CD4-positive, alpha-beta T cell treated with Interferon gamma for 1 hour (primary cell): ENCODE data around the gene LRRC30.
"Not testable (repeated sequence)": the region's sequence is repeated elsewhere in the genome, so short reads cannot be mapped to it uniquely, and the experiment has no call there.

Source experiments
- DNase-seq: peaks from one replicate; pipeline ENCODE4 v3.0.0-alpha.2; 2020

LRRC30 gene

DNA sequence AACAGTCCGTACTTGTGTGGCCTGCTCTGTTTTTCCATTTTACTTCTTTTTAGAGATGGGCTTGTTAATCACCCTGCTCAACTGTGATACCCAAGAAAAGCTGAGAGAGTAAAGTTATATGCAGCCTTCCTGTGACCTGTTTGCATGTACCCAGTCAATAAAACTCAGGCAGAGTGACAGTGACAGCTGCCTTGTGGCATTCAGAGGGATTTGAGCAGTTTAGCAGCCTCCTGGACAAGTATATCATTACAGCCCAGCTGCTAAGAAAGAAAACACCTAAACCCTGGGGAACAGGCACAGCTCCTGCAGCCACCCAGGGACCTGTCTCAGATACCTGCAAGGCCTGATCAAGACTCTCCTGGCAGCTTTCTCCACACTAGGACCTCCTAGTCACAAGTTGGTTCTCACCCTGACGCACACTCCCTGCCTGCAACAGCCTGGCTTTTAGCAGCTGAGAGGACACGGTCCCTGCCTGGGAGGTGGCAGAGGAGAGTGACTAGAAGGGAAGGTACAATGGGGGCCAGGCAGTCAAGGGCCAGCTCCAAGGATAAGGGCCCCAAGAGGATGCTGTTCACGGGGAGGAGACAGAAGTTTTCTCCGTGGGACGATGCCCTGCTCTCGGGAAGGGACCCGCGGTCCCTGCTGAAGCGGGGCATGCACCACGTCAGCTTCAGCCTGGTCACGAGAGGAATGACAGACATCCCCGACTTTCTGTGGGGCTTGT is at the start of gene LRRC30:
Gene LRRC30 (plus strand): TSS at position 464 of the 724 bp plus-strand sequence. CDS start 50 bp downstream, at position 514.
- no peak for DNase-seq

DNA sequence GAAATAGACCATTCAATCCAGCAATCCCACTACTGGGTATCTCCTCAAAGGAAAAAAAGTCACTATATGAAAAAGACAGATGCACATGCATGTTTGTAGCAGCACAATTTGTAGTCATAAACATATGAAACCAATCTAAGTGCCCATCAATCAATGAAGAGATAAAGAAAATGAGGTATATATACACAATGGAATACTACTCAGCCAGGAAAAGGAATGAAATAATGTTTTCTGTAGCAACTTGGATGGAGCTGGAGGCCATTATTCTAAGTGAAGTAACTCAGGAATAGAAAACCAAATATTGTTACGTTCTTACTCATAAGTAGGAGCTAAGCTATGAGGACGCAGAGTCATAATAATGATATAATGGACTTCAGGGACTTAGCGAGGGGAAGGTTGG is 45.2 kb upstream of the LRRC30 start:
- no peak for DNase-seq

GRCh38 chr18:7190547-7191156 is 40.2 kb upstream of the LRRC30 start:
- no peak for DNase-seq

DNA sequence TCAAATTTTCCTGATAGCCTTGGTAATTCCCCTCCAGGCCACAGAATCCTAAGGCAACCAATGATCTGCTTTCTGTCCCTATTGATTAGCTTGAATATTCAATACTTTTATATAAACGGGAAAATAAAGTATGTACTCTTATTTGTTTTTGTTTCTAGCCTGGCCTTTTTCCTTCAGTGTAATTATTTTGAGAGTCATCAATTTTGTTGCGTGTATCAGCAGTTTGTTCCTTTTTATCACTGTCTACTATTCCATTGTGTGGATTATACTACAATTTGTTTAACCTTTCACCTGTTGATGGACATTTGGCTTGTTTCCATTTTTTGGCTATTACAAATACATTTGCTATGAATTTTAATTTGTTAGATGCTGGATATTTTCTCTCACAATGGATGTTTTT is 39.2 kb upstream of the LRRC30 start:
- DNase-seq: no peak

GRCh38 chr18:7195266-7195665 is 35.6 kb upstream of the LRRC30 start:
- DNase-seq: no peak

DNA sequence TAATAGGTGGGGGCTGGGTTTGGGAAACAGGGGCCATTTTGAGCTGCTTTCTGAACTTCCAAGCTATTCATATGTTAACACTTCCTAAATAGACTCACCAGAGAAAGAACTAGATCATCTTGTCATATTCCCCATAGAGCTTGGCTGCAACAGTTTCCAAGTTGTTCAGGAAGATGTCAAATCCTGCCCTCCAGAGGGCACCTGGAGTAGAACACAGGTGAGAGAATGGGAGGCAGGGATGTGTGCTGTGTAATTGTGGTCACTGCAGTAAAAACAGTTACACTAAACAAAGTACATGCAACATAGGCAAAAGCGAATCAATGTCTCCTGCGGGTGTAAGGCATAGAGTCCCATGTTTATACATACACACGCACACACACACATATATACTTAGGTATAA is 34.5 kb upstream of the LRRC30 start:
- DNase-seq: no peak

DNA sequence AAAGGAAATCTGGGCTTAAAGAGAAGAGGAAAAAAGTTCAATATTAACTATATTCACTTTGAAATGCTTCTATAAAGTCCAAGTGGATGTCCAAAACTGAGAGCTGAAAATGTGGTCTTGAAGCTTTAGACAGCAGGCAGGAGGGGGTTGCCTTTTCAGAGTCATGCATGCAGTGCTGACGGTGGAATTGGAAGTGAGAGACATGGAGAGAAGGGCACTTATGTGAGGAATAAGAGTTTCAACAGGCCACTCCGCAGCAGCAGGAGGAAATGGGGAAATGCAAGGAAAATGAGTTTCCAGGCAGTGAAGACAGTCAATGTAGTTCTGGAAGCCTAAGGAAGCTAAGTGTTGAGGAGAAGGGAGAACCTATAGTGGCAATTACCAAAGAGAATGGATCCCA is 33.0 kb upstream of the LRRC30 start:
- no peak for DNase-seq

- no peak for DNase-seq
These were observed 32.6 kb upstream of the LRRC30 start for GRCh38 chr18:7198326-7198725.

- DNase-seq: no peak
These were observed 29.8 kb upstream of the LRRC30 start for GRCh38 chr18:7201096-7201495.

DNA sequence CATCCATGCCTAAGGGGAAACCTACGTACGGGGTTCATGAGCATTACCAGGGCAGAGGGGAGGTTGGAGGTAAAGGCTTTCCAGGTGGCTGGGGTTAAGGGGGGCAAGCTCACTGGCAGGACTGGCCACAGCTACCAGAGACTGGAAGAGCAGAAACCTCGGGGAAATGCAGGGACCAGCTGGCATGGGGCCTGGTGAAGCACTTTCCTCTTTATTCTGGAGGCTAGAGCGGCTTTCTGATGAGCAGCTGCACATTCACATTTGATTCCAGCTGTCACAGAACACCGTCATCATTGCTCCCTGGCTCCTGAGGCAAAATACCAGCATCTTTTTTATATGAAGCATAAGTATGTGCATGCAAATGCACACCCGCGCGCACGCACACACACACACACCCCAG is 28.7 kb upstream of the LRRC30 start:
- DNase-seq: no peak

- not testable (repeated sequence) for DNase-seq
These were observed 27.3 kb upstream of the LRRC30 start for GRCh38 chr18:7203601-7204000.

GRCh38 chr18:7205346-7205745 is 25.5 kb upstream of the LRRC30 start:
- no peak for DNase-seq

DNA sequence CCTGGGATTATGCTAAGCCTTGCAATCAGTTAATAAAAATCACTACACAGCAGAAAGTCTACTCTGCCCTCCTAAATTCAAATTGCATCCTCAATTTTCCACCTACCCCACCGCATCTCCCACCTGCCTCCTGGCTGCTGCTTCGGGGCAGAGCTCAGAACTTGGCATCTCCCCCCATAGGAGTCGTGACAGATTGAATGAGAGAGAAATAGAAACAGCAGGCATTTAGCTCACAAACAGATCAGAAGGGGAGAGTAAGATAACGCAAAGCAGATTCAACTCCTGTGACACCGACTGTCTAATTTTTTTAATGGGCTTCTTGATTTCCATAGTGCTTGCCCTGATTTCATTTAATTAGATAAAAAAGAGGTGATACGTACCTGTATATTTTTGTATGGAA is 24.7 kb upstream of the LRRC30 start:
- no peak for DNase-seq

DNA sequence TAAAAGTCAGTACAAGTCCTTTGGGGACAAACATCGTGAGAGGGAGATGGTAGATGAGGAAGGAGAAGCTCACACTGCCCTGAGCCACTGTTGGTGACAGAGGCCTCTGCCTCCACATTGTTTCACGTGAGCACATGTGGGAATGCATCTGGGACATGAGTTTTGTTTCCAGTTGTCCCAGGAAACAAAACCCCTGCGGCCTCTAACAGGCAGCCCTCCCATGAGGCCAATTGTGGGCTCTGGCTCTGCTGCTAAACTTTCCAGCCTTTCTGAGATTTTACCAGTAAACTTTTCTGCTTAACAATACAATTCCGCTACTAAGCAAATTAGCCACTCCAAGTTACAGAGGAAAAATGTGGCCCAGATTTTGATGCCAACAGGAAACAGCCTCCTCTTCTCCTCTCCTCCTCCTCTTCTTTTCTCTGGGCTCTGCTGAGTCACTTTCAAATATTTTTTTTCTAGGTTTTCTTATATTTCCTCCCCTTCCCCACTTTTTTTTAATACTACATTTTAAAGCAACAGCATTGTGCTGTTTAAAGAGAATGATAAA is 23.4 kb upstream of the LRRC30 start:
- no peak for DNase-seq

DNA sequence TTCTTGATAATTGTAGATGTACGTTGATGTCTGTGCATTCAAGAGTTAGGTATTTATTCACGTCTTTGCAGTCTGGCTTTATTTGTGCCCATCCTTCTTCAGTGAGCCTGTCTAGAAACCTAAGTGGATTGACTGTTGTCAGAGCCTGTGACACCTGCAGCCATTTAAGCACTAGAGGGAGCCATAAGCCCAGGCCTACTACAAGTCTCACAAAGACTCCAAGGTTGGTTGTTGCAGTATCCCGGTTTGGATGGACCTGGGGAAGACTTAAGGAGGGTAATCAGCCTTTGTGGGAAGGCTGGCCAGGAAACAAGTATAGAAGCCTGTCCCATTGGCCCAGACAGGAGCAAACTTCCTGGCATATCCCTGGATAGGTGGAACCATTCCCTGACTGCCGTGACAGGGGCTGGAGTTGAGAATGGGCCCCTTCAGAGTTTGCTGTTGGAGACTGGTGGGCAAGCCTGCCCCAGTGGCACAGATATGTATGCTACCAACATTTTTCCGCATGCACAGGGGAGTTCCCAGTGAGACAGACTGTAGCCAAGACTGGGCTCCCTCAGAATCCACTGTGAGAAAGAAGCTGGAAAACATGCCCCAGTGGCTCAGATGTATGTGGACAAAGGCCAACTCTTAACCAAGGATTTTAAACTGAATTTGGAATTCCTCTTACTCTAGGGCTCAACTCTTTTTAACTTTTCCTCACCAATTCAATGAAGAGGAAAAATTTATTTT is 9.3 kb upstream of the LRRC30 start:
- no peak for DNase-seq

DNA sequence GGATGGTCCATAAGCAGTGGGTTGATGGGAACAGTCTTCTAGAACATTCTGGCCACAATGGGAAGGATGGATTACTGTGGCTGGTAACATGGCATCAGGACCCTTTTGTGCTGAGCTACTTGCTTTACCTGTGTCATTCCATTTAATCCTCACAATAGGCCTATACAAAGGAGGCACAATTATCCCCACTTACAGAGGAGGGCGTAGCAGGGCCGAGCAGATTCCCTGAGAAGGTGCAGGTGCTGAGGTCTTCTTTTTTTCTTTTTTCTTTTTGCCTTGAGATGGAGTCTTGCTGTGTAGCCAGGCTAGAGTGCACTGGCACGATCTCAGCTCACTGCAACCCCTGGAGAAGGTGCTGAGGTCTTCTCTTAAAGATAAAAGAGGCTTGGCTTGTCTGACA is 6.7 kb upstream of the LRRC30 start:
- DNase-seq: no peak

- no peak for DNase-seq
These were observed 1.3 kb downstream of the LRRC30 start for GRCh38 chr18:7232218-7232617.

GRCh38 chr18:7233134-7233810 is 2.4 kb downstream of the LRRC30 start:
- no peak for DNase-seq

GRCh38 chr18:7234091-7234490 is 3.2 kb downstream of the LRRC30 start:
- DNase-seq: no peak

GRCh38 chr18:7234956-7235355 is 4.1 kb downstream of the LRRC30 start:
- no peak for DNase-seq

DNA sequence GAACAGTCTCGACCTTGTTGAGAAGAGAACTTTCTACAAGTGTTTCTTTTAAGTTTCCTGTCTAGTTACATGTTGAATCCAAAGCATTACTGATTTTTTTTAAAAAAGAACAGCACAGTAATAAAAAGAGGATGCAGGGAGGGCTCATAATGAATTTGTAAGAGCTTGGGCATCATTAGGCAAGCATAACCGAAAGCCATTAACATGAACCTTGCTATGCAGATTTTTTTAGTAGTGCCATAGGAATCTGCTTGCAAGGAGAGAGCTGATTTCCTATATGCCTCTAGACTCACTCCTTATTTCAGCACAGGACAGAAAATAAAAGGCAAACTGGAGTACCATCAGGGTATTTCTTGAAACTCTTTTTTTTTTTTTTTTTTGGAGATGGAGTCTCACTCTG is 5.2 kb downstream of the LRRC30 start:
- DNase-seq: no peak

- DNase-seq: no peak
These were observed 6.0 kb downstream of the LRRC30 start for GRCh38 chr18:7236933-7237332.

GRCh38 chr18:7237673-7238272 is 6.9 kb downstream of the LRRC30 start:
- no peak for DNase-seq
